Subcutaneous abdominal adipose tissue (tissue), 5 donors: ENCODE results near the gene IFITM10.

Source experiments
- H3K27ac ChIP-seq: one replicate; pipeline ENCODE4 v1.7.0; 2013; ENCODE audit warnings: low read depth, mild to moderate bottlenecking, inconsistent platforms, low read length, moderate library complexity
- H3K27me3 ChIP-seq, 5 donors: one replicate each; pipeline ENCODE4 v1.7.0; 2013; ENCODE audit warnings: low read length in 5 of 5, inconsistent platforms in 1 of 5; ENCODE audit not compliant: control insufficient read depth in 5 of 5, insufficient read depth in 4 of 5
- H3K36me3 ChIP-seq, 5 donors: one replicate each; pipeline ENCODE4 v1.7.0; 2013; ENCODE audit warnings: low read length in 5 of 5; ENCODE audit not compliant: control insufficient read depth in 5 of 5, insufficient read depth in 5 of 5
- H3K4me1 ChIP-seq, 5 donors: one replicate each; pipeline ENCODE4 v1.7.0; 2013; ENCODE audit warnings: low read length in 5 of 5, mild to moderate bottlenecking in 3 of 5, moderate library complexity in 1 of 5; ENCODE audit not compliant: control insufficient read depth in 5 of 5, insufficient read depth in 5 of 5
- H3K4me3 ChIP-seq, 5 donors: one replicate each; pipeline ENCODE4 v1.7.0; 2013; ENCODE audit warnings: low read length in 5 of 5, low read depth in 1 of 5
- H3K9ac ChIP-seq, 5 donors: one replicate each; pipeline ENCODE4 v1.7.0; 2013; ENCODE audit warnings: low read length in 5 of 5, mild to moderate bottlenecking in 4 of 5, moderate library complexity in 3 of 5
- H3K9me3 ChIP-seq, 5 donors: one replicate each; pipeline ENCODE4 v1.7.0; 2013; ENCODE audit warnings: low read length in 5 of 5; ENCODE audit not compliant: control insufficient read depth in 5 of 5
- donor health status: healthy.
- donor health status: healthy.
- donor health status: healthy.
- donor health status: healthy.
- donor health status: healthy.

The IFITM10 gene

DNA sequence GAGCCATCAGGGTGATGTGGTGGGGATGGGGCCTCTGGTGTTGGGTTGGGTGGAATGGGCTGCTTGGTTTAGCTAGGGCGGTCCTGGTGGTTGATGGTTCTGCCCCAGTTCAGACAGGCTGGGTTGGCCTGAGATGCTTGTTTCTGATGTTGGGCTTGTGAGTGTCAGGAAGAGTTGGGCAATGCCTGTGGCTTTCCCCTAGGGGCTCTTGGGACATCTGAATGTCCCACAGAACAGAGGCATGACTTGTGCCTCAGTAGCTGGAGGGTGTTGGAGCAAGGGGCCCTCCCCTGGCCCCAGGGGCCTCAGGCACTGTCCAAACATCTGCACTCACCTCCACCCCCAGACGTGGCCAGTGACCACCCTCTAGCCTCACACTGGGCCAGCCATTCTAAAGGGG is 27.3 kb upstream of the IFITM10 start:
- Histone ChIP-seq H3K4me1 (peaks cover 0 to 36% (median 14%) of the 10 kb centered on the region in 5 donors), H3K4me3 (no peak overlapping the region), H3K9me3 (peaks cover 0 to 4% (median 0%) of the 10 kb centered on the region in 5 donors), H3K27ac (no peak overlapping the region), H3K27me3 (peaks cover 0 to 14% (median 6%) of the 10 kb centered on the region in 5 donors), H3K36me3 (no peaks in the 10 kb centered on the region), H3K9ac (no peak overlapping the region)

DNA sequence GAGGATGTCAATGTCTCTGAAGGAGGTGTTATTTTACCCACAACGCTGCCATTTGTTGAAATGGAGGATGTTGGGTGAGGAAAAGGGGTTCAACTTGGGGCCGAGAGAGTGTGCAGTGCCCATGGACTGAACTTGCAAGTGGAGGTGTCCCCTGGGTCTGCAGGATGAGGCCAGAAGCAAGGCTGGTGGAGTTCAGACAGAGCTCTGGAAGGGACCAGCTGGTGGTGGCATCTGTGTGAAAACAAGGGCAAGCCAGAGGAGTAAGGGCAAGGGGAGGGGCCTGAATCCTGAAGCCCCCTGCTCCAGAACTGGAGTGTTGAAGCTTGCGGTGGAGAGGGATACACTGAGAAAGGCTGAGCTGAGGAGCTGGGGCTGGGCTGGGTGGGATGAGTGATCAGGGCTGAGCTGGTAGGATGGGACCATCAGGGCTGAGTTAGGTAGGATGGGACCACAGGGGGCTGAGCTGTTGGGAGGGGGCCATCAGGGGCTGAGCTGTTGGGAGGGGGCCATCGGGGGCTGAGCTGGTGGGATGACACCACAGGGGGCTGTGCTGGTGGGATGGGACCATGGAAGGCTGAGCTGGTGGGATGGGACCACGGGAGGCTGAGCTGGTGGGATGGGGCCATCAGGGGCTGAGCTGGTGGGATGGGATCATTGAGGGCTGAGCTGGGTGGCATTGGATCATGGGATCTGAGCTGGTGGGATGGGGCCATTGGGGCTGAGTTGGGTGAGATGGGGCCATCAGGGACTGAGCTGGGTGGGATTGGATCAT is 26.7 kb upstream of the IFITM10 start:
- Histone ChIP-seq H3K4me3 (no peak overlapping the region), H3K27me3 (peaks cover 0 to 14% (median 6%) of the 10 kb centered on the region in 5 donors), H3K27ac (no peak overlapping the region), H3K9ac (no peak overlapping the region), H3K9me3 (peaks cover 0 to 4% (median 0%) of the 10 kb centered on the region in 5 donors), H3K4me1 (peaks cover 0 to 36% (median 19%) of the 10 kb centered on the region in 5 donors), H3K36me3 (no peaks in the 10 kb centered on the region)

GRCh38 chr11:1776331-1776851 is 26.0 kb upstream of the IFITM10 start:
- H3K4me1 ChIP-seq = peaks cover 0 to 34% (median 16%) of the 10 kb centered on the region in 5 donors
- peaks cover 0 to 4% (median 0%) of the 10 kb centered on the region in 5 donors for H3K9me3 ChIP-seq
- no peaks in the 10 kb centered on the region for H3K36me3 ChIP-seq
- H3K4me3 ChIP-seq = no peak overlapping the region
- no peak overlapping the region for H3K27ac ChIP-seq
- no peak overlapping the region for H3K9ac ChIP-seq
- peaks cover 0 to 12% (median 6%) of the 10 kb centered on the region in 5 donors for H3K27me3 ChIP-seq

DNA sequence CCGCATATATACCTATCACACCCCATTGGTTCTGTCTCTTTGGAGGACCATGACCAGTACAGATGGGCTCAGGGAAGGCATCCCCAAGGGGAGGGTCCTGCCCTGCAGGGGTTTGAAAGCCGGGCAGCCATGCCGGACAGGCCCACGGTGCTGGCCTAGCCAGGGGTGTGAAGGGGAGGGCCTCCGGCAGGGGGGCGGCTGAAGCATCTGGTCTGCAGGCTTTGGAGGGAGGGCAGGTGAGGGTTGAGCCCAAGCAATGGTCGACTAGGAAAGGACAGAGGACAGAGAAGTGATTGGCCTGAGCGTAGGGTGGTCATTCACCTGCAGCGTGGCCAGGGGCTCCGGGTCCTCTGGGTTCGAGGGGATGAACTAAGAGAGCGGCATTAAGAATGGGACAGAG is 24.5 kb upstream of the IFITM10 start:
- peaks cover 0 to 20% (median 10%) of the 10 kb centered on the region in 5 donors for H3K4me1 ChIP-seq
- no peak overlapping the region for H3K27ac ChIP-seq
- peaks cover 0 to 4% (median 0%) of the 10 kb centered on the region in 5 donors for H3K9me3 ChIP-seq
- H3K4me3 ChIP-seq = no peak overlapping the region
- no peak overlapping the region for H3K9ac ChIP-seq
- H3K27me3 ChIP-seq = peaks cover 0 to 11% (median 6%) of the 10 kb centered on the region in 5 donors
- no peaks in the 10 kb centered on the region for H3K36me3 ChIP-seq

GRCh38 chr11:1773994-1774550 is 23.7 kb upstream of the IFITM10 start:
- H3K9ac ChIP-seq = no peak overlapping the region
- peaks cover 0 to 4% (median 3%) of the 10 kb centered on the region in 5 donors for H3K27me3 ChIP-seq
- no peaks in the 10 kb centered on the region for H3K36me3 ChIP-seq
- no peak overlapping the region for H3K4me3 ChIP-seq
- H3K4me1 ChIP-seq = peaks cover 0 to 20% (median 10%) of the 10 kb centered on the region in 5 donors
- no peak overlapping the region for H3K27ac ChIP-seq
- H3K9me3 ChIP-seq = peaks cover 0 to 4% (median 0%) of the 10 kb centered on the region in 5 donors

DNA sequence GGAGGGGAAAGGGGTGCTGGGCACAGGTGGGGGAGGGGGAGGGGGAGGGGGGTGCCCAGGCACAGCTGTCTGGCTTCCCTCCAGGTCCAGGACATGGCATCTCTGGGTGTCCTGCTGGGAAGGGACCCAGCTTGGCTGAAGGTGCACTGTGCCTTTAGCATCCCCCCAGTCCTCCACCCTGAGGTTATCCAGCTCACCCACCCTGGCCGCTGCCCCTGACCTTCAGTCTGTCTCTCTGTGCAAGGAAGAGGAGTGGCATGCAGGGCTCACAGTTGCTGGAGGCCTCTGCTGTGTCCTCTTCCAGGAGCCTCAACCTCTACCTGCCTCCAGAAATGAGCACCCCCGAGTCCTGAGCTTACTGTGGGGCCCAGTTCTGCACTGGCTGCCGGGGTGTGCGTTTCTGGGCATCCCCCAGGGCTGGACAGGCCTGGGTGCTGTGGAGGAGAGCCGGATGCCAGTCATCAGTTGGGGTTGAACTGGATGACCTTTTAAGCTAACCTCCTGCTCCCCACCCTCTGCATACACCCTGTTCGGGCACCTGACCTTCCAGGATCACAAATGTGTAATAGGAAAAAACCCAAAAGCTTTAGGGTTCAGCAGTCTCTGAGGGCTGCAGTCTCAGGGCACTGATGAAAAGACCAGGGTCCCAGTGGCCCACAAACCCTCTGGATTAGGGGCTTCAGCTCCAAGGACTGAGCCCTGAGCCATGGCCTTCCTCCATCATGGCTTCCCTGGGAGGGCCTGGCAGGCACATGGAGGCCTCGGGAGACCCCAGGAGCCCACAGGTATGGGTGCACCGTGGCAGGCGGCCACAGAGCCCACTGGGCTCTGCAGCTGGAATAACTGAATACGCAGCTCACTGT is 23.0 kb upstream of the IFITM10 start:
- no peak overlapping the region for H3K4me3 ChIP-seq
- peaks cover 0 to 2% (median 0%) of the 10 kb centered on the region in 5 donors for H3K27me3 ChIP-seq
- H3K9me3 ChIP-seq = peaks cover 0 to 4% (median 0%) of the 10 kb centered on the region in 5 donors
- no peak overlapping the region for H3K9ac ChIP-seq
- H3K4me1 ChIP-seq = peaks cover 0 to 20% (median 10%) of the 10 kb centered on the region in 5 donors
- no peak overlapping the region for H3K27ac ChIP-seq
- no peaks in the 10 kb centered on the region for H3K36me3 ChIP-seq

- Histone ChIP-seq H3K4me1 (peaks cover 0 to 15% (median 10%) of the 10 kb centered on the region in 5 donors), H3K27me3 (no peaks in the 10 kb centered on the region), H3K4me3 (peak overlapping the region in 1 of 5 donors; percentile 4), H3K36me3 (no peaks in the 10 kb centered on the region), H3K27ac (no peak overlapping the region), H3K9me3 (peaks cover 0 to 4% (median 0%) of the 10 kb centered on the region in 5 donors), H3K9ac (no peak overlapping the region)
Measured at GRCh38 chr11:1772270-1773130, 22.1 kb upstream of the IFITM10 start.

DNA sequence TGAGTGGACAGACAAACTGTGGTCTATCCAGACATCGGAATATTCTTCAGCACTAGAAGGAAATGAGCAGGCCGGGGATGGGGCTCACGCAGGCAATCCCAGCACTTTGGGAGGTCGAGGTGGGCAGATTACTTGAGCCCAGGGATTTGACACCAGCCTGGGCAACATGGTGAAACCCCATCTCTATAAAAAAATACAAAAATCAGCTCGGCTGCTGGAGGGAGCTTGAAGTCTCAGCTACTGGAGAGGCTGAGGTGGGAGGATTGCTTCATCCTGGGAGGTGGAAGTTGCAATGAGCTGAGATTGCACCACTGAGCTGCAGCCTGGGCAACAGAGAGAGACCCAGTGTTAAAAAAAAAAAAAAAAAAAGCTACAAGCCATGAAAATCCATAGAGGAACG is 21.3 kb upstream of the IFITM10 start:
- H3K4me1 ChIP-seq = peaks cover 0 to 15% (median 10%) of the 10 kb centered on the region in 5 donors
- H3K27me3 ChIP-seq = no peaks in the 10 kb centered on the region
- H3K9ac ChIP-seq = no peak overlapping the region
- H3K36me3 ChIP-seq = no peaks in the 10 kb centered on the region
- H3K4me3 ChIP-seq = no peak overlapping the region
- no peak overlapping the region for H3K27ac ChIP-seq
- peaks cover 0 to 4% (median 0%) of the 10 kb centered on the region in 5 donors for H3K9me3 ChIP-seq

- Histone ChIP-seq H3K9ac (no peak overlapping the region), H3K36me3 (no peaks in the 10 kb centered on the region), H3K9me3 (peaks cover 0 to 2% (median 0%) of the 10 kb centered on the region in 5 donors), H3K27ac (no peak overlapping the region), H3K4me3 (no peak overlapping the region), H3K27me3 (no peaks in the 10 kb centered on the region), H3K4me1 (peaks cover 0 to 15% (median 10%) of the 10 kb centered on the region in 5 donors)
Measured at GRCh38 chr11:1771273-1771672, 20.9 kb upstream of the IFITM10 start.
